Measurements from ENCODE around the gene MYOZ1.
"Not testable (repeated sequence)": the region's sequence is repeated elsewhere in the genome, so short reads cannot be mapped to it uniquely, and the experiment has no call there.

GRCh38 chr10:73668378-73668777, 27.1 kb upstream of the MYOZ1 start:
- TF ChIP-seq, protein P1, sequence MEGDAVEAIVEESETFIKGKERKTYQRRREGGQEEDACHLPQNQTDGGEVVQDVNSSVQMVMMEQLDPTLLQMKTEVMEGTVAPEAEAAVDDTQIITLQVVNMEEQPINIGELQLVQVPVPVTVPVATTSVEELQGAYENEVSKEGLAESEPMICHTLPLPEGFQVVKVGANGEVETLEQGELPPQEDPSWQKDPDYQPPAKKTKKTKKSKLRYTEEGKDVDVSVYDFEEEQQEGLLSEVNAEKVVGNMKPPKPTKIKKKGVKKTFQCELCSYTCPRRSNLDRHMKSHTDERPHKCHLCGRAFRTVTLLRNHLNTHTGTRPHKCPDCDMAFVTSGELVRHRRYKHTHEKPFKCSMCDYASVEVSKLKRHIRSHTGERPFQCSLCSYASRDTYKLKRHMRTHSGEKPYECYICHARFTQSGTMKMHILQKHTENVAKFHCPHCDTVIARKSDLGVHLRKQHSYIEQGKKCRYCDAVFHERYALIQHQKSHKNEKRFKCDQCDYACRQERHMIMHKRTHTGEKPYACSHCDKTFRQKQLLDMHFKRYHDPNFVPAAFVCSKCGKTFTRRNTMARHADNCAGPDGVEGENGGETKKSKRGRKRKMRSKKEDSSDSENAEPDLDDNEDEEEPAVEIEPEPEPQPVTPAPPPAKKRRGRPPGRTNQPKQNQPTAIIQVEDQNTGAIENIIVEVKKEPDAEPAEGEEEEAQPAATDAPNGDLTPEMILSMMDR (IDR thresholded peaks at IDR 0.05): not testable (repeated sequence)
- TF ChIP-seq RAD21 (IDR thresholded peaks at IDR 0.05; ENCODE audit: low read length); CHD2 (IDR thresholded peaks at IDR 0.05; ENCODE audit: low read length, partially characterized antibody); USF2 (IDR thresholded peaks at IDR 0.05; ENCODE audit: borderline replicate concordance, low read depth, low read length); EZH2phosphoT487 (IDR thresholded peaks at IDR 0.05; ENCODE audit: borderline replicate concordance, low read depth); POLR2AphosphoS5 (IDR thresholded peaks at IDR 0.05; ENCODE audit: low read depth, low read length); EP300 (IDR thresholded peaks at IDR 0.05; ENCODE audit: borderline replicate concordance in 1 of 2, low read depth in 1 of 2, low read length in 1 of 2); JUND (IDR thresholded peaks at IDR 0.05); TAF1 (IDR thresholded peaks at IDR 0.05; ENCODE audit: borderline replicate concordance, low read depth, low read length); FOXJ3 (CRISPR knock-in tag; IDR thresholded peaks at IDR 0.05): not testable (repeated sequence)
